A673 (cell line): ENCODE results near the gene SYNE3. TPM values are rescaled to one million over a fixed set of nuclear protein-coding genes. Genes with fewer than 3 reads are reported as not detected.

Source experiments
- BruUV-seq: library from RNA; stranded (reverse); fragments of 400-500 nt; replicated peaks from 2 replicates; lab custom pipeline; 2021; lab: Mats Ljungman, UMichigan
- CTCF ChIA-PET: fragments of 300-600 bp; sonication (Branson Sonifier 250); formaldehyde crosslinking; loops from one replicate; lab custom pipeline; 2022; ENCODE audit warnings: antibody characterized with exemption; lab: Charles Lee
- POLR2A ChIA-PET: fragments of 300-600 bp; sonication (Branson Sonifier 250); formaldehyde crosslinking; loops from one replicate; lab custom pipeline; 2022; ENCODE audit warnings: antibody characterized with exemption; ENCODE audit not compliant: low non-redundant PET; lab: Charles Lee
- DNase-seq: peaks from one replicate; pipeline ENCODE4 v3.0.0-alpha.2; 2015; ENCODE audit warnings: low spot score
- H3K27ac ChIP-seq: fragments of 200-600 bp; sonication (generic); 2 replicates; pipeline ENCODE4 v1.5.1; 2016; ENCODE audit warnings: mixed run types, low read depth, mild to moderate bottlenecking, mixed read lengths, antibody characterized with exemption, low read length; ENCODE audit not compliant: poor library complexity, severe bottlenecking
- H3K27me3 ChIP-seq: fragments of 200-600 bp; sonication (generic); replicated peaks from 2 replicates; pipeline ENCODE4 v1.6.1; 2017; ENCODE audit warnings: mixed run types, low read depth, mild to moderate bottlenecking, mixed read lengths, antibody characterized with exemption, low read length; ENCODE audit not compliant: insufficient read depth, poor library complexity
- H3K36me3 ChIP-seq: fragments of 200-600 bp; sonication (generic); 2 replicates; pipeline ENCODE4 v1.6.1; 2016; ENCODE audit warnings: mixed run types, mild to moderate bottlenecking, mixed read lengths, antibody characterized with exemption, low read length; ENCODE audit not compliant: insufficient read depth, poor library complexity, severe bottlenecking
- H3K4me1 ChIP-seq: fragments of 200-600 bp; sonication (generic); 2 replicates; pipeline ENCODE4 v1.6.1; 2017; ENCODE audit warnings: mixed run types, mild to moderate bottlenecking, mixed read lengths, antibody characterized with exemption, low read length; ENCODE audit not compliant: insufficient read depth, poor library complexity, severe bottlenecking
- H3K4me3 ChIP-seq: fragments of 200-600 bp; sonication (generic); 2 replicates; pipeline ENCODE4 v1.5.1; 2016; ENCODE audit warnings: low read depth, mixed run types, mild to moderate bottlenecking, mixed read lengths, low read length; ENCODE audit not compliant: poor library complexity, severe bottlenecking
- H3K9me3 ChIP-seq: fragments of 200-600 bp; sonication (generic); 2 replicates; pipeline ENCODE4 v1.6.1; 2016; ENCODE audit warnings: mixed run types, low read depth, mild to moderate bottlenecking, mixed read lengths, antibody characterized with exemption, low read length; ENCODE audit not compliant: poor library complexity, severe bottlenecking
- CTCF ChIP-seq: fragments of 300-800, 200-600 bp; sonication (generic); conservative IDR thresholded peaks from 2 replicates; pipeline ENCODE4 v1.5.1; 2017; ENCODE audit warnings: low read depth, mild to moderate bottlenecking, antibody characterized with exemption, low read length, moderate library complexity, mixed read lengths
- EZH2 ChIP-seq: fragments of 200-600 bp; sonication (generic); IDR thresholded peaks from 2 replicates; pipeline ENCODE4 v1.6.1; 2017; ENCODE audit warnings: borderline replicate concordance, low read depth, mild to moderate bottlenecking, mixed read lengths, antibody characterized with exemption, low read length; ENCODE audit not compliant: poor library complexity, severe bottlenecking
- intact Hi-C: fragments of 100-400 bp; cut with micrococcal nuclease; formaldehyde crosslinking; loops from one replicate; pipeline ENCODE4 v1.10.0; 2022; ENCODE audit not compliant: unreplicated experiment
- total RNA-seq: library from RNA; stranded (reverse); gene quantifications from 2 replicates; pipeline ENCODE4 v1.2.3, GENCODE V29; 2021

SYNE3 gene
- total RNA-seq, 1 experiment from 2014 or later, result 6.4 TPM

DNA sequence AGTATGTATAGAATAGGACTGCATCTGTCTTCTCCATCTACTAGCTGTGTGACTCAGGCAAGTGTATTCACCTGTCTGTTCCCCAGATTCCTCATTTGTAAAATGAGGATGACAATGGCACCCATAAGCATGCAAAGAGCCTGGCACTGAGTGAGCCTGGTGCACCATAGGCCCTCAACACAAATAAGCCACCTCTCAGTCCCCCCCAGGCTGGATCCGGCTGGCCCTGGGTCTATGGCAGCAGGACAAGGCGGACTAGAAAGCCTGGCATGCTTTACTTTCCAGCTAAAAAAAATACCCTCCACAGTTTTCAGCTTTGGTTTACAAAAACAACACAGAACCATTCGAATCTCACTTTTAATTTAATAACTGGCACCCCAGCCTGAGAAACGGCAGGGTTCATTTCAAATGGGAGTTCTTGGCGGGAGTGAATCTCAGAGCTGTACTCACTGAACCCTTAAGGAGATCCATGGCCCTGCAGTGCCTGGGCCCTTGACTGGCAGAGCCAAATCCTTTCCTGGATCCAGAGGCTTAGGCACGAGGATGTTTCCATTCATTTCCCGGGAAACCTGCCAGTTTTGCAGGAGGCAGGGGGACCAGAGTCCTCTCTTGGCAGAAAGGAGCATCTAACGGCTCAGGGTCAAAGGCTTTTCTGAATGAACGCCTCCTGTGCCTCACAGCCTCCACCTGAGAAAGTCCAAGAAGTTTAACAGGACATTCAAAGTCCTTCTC, 17.7 kb downstream of the SYNE3 start:
- Histone ChIP-seq H3K9me3 (no peaks in the 10 kb centered on the region), H3K27ac (no peak overlapping the region), H3K27me3 (no peaks in the 10 kb centered on the region), H3K36me3 (no peaks in the 10 kb centered on the region), H3K4me3 (no peak overlapping the region), H3K4me1 (no peaks in the 10 kb centered on the region)
- ChIA-PET CTCF (no interaction called here), POLR2A (no interaction called here)
- BruUV-seq, result no TSS peak
- no peak for TF ChIP-seq CTCF
- no peak for TF ChIP-seq EZH2
- DNase-seq, result no peak
- intact Hi-C loops, result no loop called here

DNA sequence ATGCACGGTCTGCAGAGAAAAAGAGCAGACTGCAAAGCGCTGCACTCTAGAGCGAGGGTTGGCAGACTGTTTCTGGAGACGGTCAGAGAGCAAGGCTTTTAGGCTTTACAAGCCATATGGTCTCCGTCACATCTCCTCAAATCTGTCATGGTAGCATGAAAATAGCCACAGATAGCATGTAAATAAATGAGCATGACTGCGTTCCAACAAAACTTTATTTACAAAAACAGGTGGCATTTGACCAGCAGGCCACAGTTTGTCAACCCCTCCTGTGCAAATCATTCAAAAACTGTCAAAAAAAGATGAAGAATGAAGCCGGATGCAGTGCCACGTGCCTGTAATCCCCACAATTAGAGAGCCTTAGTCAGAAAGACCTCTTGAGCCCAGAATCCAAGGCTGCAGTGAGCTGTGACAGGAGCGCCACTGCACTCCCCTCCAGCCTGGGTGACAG, 18.9 kb downstream of the SYNE3 start:
- TF ChIP-seq CTCF, result no peak
- H3K4me1 ChIP-seq, result no peaks in the 10 kb centered on the region
- no peak overlapping the region for H3K27ac ChIP-seq
- intact Hi-C loops, result no loop called here
- no peaks in the 10 kb centered on the region for H3K36me3 ChIP-seq
- POLR2A ChIA-PET, result no interaction called here
- H3K9me3 ChIP-seq, result no peaks in the 10 kb centered on the region
- H3K27me3 ChIP-seq, result no peaks in the 10 kb centered on the region
- no peak for DNase-seq
- CTCF ChIA-PET, result no interaction called here
- H3K4me3 ChIP-seq, result no peak overlapping the region
- BruUV-seq, result no TSS peak

GRCh38 chr14:95496690-95497259, 19.7 kb downstream of the SYNE3 start:
- no peak for DNase-seq

More at GRCh38 chr14:95496690-95497259, 19.7 kb downstream of the SYNE3 start:
- Histone ChIP-seq H3K36me3 (no peaks in the 10 kb centered on the region), H3K9me3 (no peaks in the 10 kb centered on the region), H3K27me3 (no peaks in the 10 kb centered on the region), H3K27ac (no peak overlapping the region), H3K4me3 (no peak overlapping the region), H3K4me1 (no peaks in the 10 kb centered on the region)
- no TSS peak for BruUV-seq
- ChIA-PET CTCF (no interaction called here), POLR2A (no interaction called here)
- TF ChIP-seq CTCF (no peak), EZH2 (no peak)
- intact Hi-C loops, result no loop called here
